Measurements from ENCODE around the gene SMAP2.

SMAP2 gene

GRCh38 chr1:40396420-40396819 lies 22.9 kb downstream of the SMAP2 start:
- no peak overlapping the region for H3K27ac ChIP-seq (ENCODE audit: extremely low read depth, low read depth, low read length)

GRCh38 chr1:40397258-40397657 lies 23.7 kb downstream of the SMAP2 start:
- ChIA-PET CTCF (interaction anchor here (1.0 to 4.0 kb wide), 5 partner anchors 10 to 253 kb away, joined by 3 to 24 read pairs (median 4); no protein-coding TSS in a partner anchor), POLR2A (no interaction called here)
- H3K4me3 ChIP-seq (ENCODE audit: low read depth, low read length): no peak overlapping the region
- no peaks in the 10 kb centered on the region for H3K9me3 ChIP-seq (ENCODE audit: control insufficient read depth, insufficient read depth, low read depth, low read length)
- no peaks in the 10 kb centered on the region; the same call in 1 of the 2 replicates for H3K4me1 ChIP-seq (ENCODE audit: control insufficient read depth, insufficient read depth, low read length)
- no peak overlapping the region for H3K27ac ChIP-seq (ENCODE audit: extremely low read depth, low read depth, low read length)
- no peaks in the 10 kb centered on the region for H3K36me3 ChIP-seq (ENCODE audit: control insufficient read depth in 2 of 2, insufficient read depth in 1 of 2, low read length in 2 of 2)
- no peak for TF ChIP-seq REPIN1 (tag by site-specific recombination; IDR thresholded peaks at IDR 0.05; ENCODE audit: low read depth)
- no peak for TF ChIP-seq ZNF16 (tag by site-specific recombination; IDR thresholded peaks at IDR 0.05; ENCODE audit: low read depth)
- TF ChIP-seq KLF16 (tag by site-specific recombination; IDR thresholded peaks at IDR 0.05): no peak
- no peak for TF ChIP-seq ZNF2 (tag by site-specific recombination; IDR thresholded peaks at IDR 0.05)
- TF ChIP-seq ZNF354C (tag by site-specific recombination; IDR thresholded peaks at IDR 0.05; ENCODE audit: borderline replicate concordance, low read depth): no peak
- no peak for TF ChIP-seq ZSCAN4 (tag by site-specific recombination; IDR thresholded peaks at IDR 0.05)
- no peak for TF ChIP-seq TRIM28 (IDR thresholded peaks at IDR 0.05; ENCODE audit: borderline replicate concordance, low read length)
- no peak for TF ChIP-seq ZNF660 (tag by site-specific recombination; IDR thresholded peaks at IDR 0.05)
- TF ChIP-seq ZNF768 (tag by site-specific recombination; IDR thresholded peaks at IDR 0.05): no peak
- TF ChIP-seq PRDM2 (tag by site-specific recombination; IDR thresholded peaks at IDR 0.05; ENCODE audit: borderline replicate concordance): no peak

More at GRCh38 chr1:40396420-40396819, 22.9 kb downstream of the SMAP2 start:
- Histone ChIP-seq H3K36me3 (ENCODE audit: control insufficient read depth in 2 of 2, insufficient read depth in 1 of 2, low read length in 2 of 2) (no peaks in the 10 kb centered on the region), H3K4me1 (ENCODE audit: control insufficient read depth, insufficient read depth, low read length) (no peaks in the 10 kb centered on the region; the same call in 1 of the 2 replicates), H3K4me3 (ENCODE audit: low read depth, low read length) (no peak overlapping the region), H3K9me3 (ENCODE audit: control insufficient read depth, insufficient read depth, low read depth, low read length) (no peaks in the 10 kb centered on the region)
- POLR2A ChIA-PET: no interaction called here
- no peak for TF ChIP-seq ZNF18 (tag by site-specific recombination; IDR thresholded peaks at IDR 0.05)
- no peak for TF ChIP-seq ZNF544 (tag by site-specific recombination; IDR thresholded peaks at IDR 0.05)
- TF ChIP-seq ZNF624 (tag by site-specific recombination; IDR thresholded peaks at IDR 0.05): no peak
- TF ChIP-seq REPIN1 (tag by site-specific recombination; IDR thresholded peaks at IDR 0.05; ENCODE audit: low read depth): no peak
- no peak for TF ChIP-seq ZNF112 (tag by site-specific recombination; IDR thresholded peaks at IDR 0.05)
- TF ChIP-seq ZFP37 (tag by site-specific recombination; IDR thresholded peaks at IDR 0.05): no peak
- no peak for TF ChIP-seq ZNF433 (tag by site-specific recombination; IDR thresholded peaks at IDR 0.05; ENCODE audit: low read depth)
- no peak for TF ChIP-seq PBX3 (CRISPR knock-in tag; IDR thresholded peaks at IDR 0.05)
- no peak for TF ChIP-seq ZNF335 (tag by site-specific recombination; conservative IDR thresholded peaks at IDR 0.05)
- no peak for TF ChIP-seq TCF7L2 (IDR thresholded peaks at IDR 0.05; ENCODE audit: borderline replicate concordance, low read depth, low read length)
- TF ChIP-seq KLF10 (tag by site-specific recombination; IDR thresholded peaks at IDR 0.05): no peak
- TF ChIP-seq ZNF548 (tag by site-specific recombination; IDR thresholded peaks at IDR 0.05): no peak
- no peak for TF ChIP-seq ZNF10 (tag by site-specific recombination; IDR thresholded peaks at IDR 0.05)
- no peak for TF ChIP-seq HIC1 (tag by site-specific recombination; IDR thresholded peaks at IDR 0.05)
- TF ChIP-seq ZNF24 (tag by site-specific recombination; IDR thresholded peaks at IDR 0.05): no peak
- no peak for TF ChIP-seq ZNF549 (tag by site-specific recombination; IDR thresholded peaks at IDR 0.05)
- CTCF ChIA-PET: interaction anchor here (0.6 to 0.7 kb wide), 2 partner anchors 58 to 240 kb away, joined by 3 read pairs; no protein-coding TSS in a partner anchor
